VCaP (cell line): Measurements from ENCODE around the gene KIF5C.

Experiments
- H3K27ac ChIP-seq: fragments of 450-650 bp; 2 replicates; pipeline ENCODE4 v1.5.1; 2017
- CTCF ChIP-seq: fragments of 450-650 bp; conservative IDR thresholded peaks from 2 replicates; pipeline ENCODE4 v1.5.1; 2017; ENCODE audit warnings: mild to moderate bottlenecking, moderate library complexity

KIF5C gene

GRCh38 chr2:149050188-149050587, 175.2 kb downstream of the KIF5C start:
- no peak for TF ChIP-seq CTCF
- no peak overlapping the region for H3K27ac ChIP-seq

GRCh38 chr2:149055751-149056150, 180.7 kb downstream of the KIF5C start:
- no peak overlapping the region for H3K27ac ChIP-seq
- TF ChIP-seq CTCF = no peak

GRCh38 chr2:149056541-149057255, 181.7 kb downstream of the KIF5C start:
- H3K27ac ChIP-seq = no peak overlapping the region
- TF ChIP-seq CTCF = no peak

GRCh38 chr2:149057401-149057800, 182.4 kb downstream of the KIF5C start:
- TF ChIP-seq CTCF = no peak
- H3K27ac ChIP-seq = no peak overlapping the region

- no peak for TF ChIP-seq CTCF
These were observed 183.9 kb downstream of the KIF5C start for GRCh38 chr2:149058936-149059335.

GRCh38 chr2:149059822-149060221, 184.8 kb downstream of the KIF5C start:
- no peak for TF ChIP-seq CTCF

More at GRCh38 chr2:149058936-149059335, 183.9 kb downstream of the KIF5C start:
- H3K27ac ChIP-seq = no peak overlapping the region

GRCh38 chr2:149061133-149061745, 186.2 kb downstream of the KIF5C start:
- TF ChIP-seq CTCF = no peak
- H3K27ac ChIP-seq = no peak overlapping the region

More at GRCh38 chr2:149059822-149060221, 184.8 kb downstream of the KIF5C start:
- H3K27ac ChIP-seq = no peak overlapping the region
